Hematopoietic multipotent progenitor cell (in vitro differentiated cells): Measurements from ENCODE around the gene PREX1. TPM values are rescaled to one million over a fixed set of nuclear protein-coding genes. Genes with fewer than 3 reads are reported as not detected.

Experiments
- DNase-seq, 3 donors: peaks; one replicate each; pipeline ENCODE4 v3.0.0-alpha.2; 2011 to 2015; ENCODE audit warnings: low read depth in 2 of 3, low spot score in 2 of 3
- total RNA-seq: library from RNA; depleted of rRNA; stranded (reverse); fragments of >200 nt; gene quantifications from one replicate; pipeline ENCODE4 v1.2.3, GENCODE V29; 2012

The PREX1 gene
- total RNA-seq, 1 donor, result 92.6 TPM

DNA sequence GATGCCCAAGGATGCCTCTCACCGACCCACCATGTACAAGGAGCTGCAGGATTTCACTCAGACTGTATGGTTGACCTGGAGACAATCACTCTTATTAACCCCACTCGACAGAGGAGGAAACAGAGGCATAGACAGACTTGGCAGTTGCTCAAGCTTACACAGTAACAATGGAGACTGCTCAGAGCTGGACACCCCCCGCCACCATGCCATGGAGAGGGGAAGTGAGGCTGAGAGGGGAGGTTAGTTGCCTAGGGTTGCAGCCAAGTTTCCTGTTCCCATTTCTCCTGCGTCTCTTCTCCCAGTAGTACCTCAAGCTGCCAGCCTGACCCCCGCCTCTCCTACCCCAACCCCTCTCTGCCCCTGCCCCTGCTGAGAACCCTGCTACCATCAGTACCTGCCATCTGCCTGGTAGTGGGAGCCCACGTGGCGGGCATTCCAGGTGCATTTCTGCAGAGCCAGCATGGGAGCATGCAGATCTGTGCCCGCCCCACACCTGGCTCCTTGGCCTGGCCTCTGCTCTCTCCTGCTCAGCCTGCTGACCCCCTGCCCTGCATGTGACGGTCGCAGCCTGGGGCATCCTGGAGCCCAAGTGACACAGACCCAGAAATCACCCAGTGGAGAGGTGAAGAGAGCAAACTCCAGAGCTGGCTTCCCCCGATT lies 157.7 kb downstream of the PREX1 start:
- no peak for DNase-seq

DNA sequence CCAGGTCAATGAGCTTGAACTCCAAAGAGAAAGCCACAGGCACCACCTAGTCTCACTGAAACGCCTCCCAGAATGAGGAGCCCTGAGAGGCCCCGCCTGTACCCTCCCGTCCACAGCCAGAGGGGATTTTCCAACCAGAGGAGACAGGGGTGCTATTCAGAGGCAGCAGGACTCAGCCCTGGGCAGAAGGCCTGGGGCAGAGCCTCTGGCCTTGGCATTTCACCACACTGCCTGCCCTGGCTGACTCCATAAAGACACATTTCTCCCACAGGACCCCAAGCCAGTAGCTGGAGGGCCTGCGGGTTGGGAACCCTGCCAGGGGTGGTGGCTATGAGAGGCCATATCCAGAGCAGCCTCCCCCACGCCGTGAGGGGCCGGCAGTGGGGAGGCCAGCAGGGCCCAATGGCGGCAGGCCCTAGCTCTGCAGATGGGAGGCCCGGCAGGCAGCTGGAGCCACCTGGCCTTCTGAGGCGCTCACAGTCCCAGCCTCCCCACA lies 159.3 kb downstream of the PREX1 start:
- no peak for DNase-seq

GRCh38 chr20:48667889-48668413 lies 159.8 kb downstream of the PREX1 start:
- DNase-seq, result no peak

GRCh38 chr20:48667481-48667880 lies 160.3 kb downstream of the PREX1 start:
- DNase-seq, result no peak

DNA sequence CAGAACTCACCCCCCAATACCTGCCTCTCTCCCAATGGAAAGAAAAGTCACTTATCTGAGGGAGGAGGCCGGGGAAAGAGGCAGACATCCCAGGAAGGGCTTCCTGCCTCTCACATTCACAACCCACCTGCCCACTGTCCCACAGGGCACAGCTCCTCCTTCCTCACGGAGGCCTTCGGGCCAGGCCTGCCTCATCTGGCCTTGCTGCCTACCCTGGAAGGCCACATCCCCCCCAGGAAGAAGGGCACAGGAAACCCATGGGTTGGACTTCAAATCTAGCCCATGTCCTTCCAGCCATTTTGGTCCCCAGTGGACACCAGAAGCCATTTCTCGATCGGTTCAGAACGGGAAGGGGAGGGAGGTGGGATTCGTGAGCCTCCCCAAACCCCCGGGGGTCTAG lies 162.0 kb downstream of the PREX1 start:
- no peak for DNase-seq

- no peak for DNase-seq
Measured at GRCh38 chr20:48662711-48663110, 165.1 kb downstream of the PREX1 start.

- no peak for DNase-seq
Measured at GRCh38 chr20:48661575-48662455, 166.0 kb downstream of the PREX1 start.

GRCh38 chr20:48660788-48661187 lies 167.0 kb downstream of the PREX1 start:
- DNase-seq, result no peak

DNA sequence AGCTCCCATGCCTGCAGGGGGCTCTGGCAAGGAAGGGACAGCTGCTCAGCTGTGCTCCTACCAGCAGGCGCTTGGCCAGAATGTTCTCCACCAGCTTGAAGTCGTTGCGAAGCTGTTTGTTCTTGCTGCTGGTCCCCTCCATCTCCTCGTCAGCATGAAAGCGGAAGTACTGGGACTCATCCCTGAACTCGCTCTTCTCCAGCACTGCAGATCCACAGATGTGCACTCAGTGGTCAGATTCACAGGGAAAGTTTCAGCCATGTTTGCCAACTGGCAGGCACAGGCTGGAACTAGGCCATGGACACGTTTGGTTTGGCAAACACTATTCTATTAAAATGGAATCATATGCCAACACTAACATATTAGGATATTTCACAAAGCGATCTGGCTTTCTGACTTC lies 167.9 kb downstream of the PREX1 start:
- DNase-seq, result no peak

DNA sequence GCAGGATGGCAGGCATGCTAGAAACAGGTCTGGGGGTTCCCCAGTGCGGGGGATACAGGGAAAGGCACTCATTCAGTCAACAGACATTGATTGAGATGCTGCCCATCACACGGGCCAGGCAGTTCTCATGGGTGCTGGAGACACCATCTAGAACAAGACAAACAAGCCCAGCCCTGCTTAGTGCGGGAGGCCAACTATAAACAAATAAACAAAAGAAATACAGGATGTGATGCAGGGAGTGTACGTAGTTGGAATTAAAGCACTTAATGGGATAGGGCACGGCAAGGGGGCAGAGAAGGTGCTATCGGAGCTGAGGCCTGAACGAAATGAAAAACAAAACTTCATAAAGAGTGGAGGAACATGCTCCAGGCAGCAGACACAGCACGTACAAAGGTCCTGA lies 169.3 kb downstream of the PREX1 start:
- no peak for DNase-seq

GRCh38 chr20:48658198-48658476 lies 169.7 kb downstream of the PREX1 start:
- no peak for DNase-seq

GRCh38 chr20:48657426-48658197 lies 170.2 kb downstream of the PREX1 start:
- peak; percentile 63 to 88 (median 64) for DNase-seq

DNA sequence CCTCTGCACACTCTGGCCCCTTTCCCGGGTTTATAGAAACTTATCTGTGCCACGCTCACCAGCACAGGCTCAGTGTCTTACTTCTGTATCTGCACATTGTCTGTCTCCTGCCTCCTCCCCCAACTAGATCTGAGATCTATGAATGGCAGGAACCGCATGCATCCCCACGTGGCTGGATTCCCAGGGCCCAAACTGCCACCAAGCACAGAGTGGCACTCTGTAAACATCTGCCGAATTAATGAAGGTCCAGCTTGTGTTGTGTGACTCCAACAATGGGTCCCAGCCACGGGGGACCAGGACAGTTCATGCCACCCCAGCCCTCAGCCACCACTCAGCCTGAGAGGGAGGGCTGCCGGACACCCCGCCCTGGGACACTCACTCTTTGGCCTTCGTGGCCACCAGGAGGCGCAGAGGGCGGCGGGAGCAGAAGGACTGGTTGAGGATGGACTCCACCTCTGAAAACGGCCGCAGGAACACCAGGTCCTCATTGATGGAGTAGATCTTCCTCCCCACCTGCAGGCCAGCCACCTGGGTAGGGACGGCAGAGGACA lies 171.1 kb downstream of the PREX1 start:
- no peak for DNase-seq

GRCh38 chr20:48656137-48656536 lies 171.7 kb downstream of the PREX1 start:
- DNase-seq, result no peak

- DNase-seq, result no peak
Measured at GRCh38 chr20:48653706-48654051, 174.1 kb downstream of the PREX1 start.

DNA sequence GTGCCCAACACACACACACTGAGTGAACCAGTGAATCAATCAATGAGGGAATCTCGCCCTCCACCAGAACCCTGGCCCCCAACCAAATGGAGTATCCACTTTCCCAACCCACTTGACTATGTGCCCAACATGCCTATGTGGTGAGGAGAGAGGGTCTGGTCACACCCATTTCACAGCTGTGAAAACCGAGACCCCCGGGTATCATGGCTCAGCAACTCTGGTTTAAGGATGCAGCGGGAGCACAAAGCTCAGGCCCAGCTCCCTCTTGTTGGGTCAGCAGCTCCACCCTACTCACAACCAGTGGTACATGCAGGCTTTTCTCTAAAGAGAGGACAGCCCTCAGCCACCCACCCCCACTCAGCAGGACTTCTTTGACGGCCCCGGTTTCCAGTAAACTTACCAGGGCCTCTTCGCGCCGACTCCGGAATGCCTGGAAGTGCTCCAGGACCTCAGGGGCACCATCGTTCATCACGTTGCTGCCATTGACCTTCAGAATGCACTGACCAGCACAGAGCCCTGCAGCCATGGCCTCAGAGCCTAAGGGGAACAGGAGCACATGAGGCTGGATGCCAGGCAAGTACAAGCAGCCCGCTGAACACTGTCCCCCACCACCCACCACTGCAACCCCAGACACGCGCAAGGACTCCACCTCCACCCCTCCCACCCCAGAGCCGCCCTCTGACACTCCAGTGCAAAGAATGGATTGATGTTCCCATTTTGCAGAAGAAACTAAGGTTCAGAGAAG lies 174.7 kb downstream of the PREX1 start:
- no peak for DNase-seq

- no peak for DNase-seq
Measured at GRCh38 chr20:48651960-48652359, 175.8 kb downstream of the PREX1 start.

- DNase-seq, result no peak
Measured at GRCh38 chr20:48651271-48651670, 176.5 kb downstream of the PREX1 start.

- DNase-seq, result no peak
Measured at GRCh38 chr20:48649868-48650267, 177.9 kb downstream of the PREX1 start.

DNA sequence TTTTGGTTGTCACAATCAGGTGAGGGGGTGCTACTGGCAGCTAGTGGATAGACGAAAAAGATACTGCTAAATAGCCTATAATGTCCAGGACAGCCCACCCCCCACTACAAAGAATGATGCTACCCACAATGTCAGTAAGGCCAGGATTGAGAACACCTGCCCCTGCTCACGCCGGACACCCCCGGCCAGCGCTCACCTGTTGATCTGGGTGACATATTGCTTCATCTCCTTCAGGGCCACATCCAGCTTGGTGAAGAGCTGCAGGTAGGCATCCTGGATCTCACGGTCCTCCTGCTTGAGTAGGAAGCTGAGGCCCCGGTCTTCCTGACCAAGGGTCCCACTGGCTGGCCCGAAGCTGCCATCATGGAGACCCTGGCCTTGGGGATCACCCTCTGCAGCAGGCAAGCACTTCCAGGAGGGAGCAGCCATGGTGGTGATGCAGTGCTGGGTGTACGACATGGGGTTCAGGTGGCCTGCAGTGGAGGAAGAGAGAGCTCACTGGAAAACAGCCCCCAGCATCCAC lies 178.6 kb downstream of the PREX1 start:
- DNase-seq, result no peak
